Smooth muscle cell of the umbilical artery (primary cell): ENCODE measurements around the gene GUF1. TPM values are rescaled to one million over a fixed set of nuclear protein-coding genes. Genes with fewer than 3 reads are reported as not detected.

ENCODE experiments used
- total RNA-seq: library from RNA; depleted of rRNA; stranded (reverse); fragments of >200 nt; gene quantifications from 2 replicates; pipeline ENCODE4 v1.2.3, GENCODE V29; 2014

Gene GUF1
- total RNA-seq: 17.8 and 23.0 TPM in 2 replicates

GRCh38 chr4:44678094-44679041 is at the start of gene GUF1:
Gene GUF1 (plus strand): TSS chr4:44678420. CDS start chr4:44678623, 203 bp downstream.

GRCh38 chr4:44651425-44651824 is 26.8 kb upstream of the GUF1 start, which contains the start of gene YIPF7:
Gene YIPF7 (minus strand): TSS chr4:44651625. CDS start chr4:44650100, 1,525 bp downstream.

DNA sequence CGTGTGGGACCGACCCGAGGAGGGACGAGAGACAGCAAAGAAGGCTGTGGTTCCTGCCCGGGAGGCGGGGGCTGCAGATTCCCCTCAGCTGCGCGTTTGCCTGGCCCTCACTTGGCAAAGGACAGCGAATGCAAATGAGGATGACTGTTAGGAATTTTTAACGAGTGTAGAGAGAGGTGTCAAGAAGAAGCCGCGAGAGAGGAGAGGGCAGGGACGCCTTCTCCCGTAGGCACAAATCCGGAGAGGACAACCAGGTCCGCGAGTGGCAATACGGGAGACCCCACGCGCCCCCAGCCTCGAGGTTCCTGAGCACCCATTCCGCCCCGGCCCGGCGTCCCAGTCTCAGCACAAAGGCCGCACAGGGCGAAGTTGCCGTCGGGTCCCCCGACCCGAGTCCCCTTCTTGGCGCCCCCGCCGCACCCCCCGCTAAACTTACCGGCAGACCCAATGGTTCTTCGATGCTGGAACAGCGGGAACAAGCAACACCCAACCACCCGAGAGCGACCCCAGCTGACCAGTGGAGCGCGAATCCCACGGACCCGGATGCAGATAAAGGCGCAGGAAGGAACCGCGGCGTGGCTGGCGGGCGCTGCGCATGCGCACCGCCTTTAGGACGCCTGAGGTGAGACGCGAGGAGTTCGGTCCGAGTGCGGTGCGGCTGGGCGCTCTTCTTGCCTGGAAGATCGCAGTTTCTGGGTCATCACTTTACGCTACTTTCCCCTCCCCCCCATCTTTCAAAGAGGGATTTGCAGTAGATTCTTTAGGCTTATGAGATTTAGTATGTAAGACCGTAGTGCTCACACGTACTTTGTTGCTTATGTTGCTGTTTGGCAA is 48.0 kb downstream of the GUF1 start, which contains the start of gene GNPDA2:
TSS of gene GNPDA2 (minus strand) at position 519 of the 834 bp plus-strand sequence. CDS start 4,349 bp downstream, outside the sequence.

Other genes with a start within 250 kb of the GUF1 start
- gene KCTD8, start 229.6 kb upstream of the GUF1 start, total RNA-seq: not detected in 2 replicates
- gene YIPF7, start 26.8 kb upstream of the GUF1 start, total RNA-seq: not detected in 2 replicates
- 24.8 and 27.3 TPM in 2 replicates for gene GNPDA2, start 48.1 kb downstream of the GUF1 start, total RNA-seq